ENCODE measurements around the gene SYNJ1. TPM values are rescaled to one million over a fixed set of nuclear protein-coding genes. Genes with fewer than 3 reads are reported as not detected.

Gene SYNJ1
- total and polyA plus RNA-seq, 2 of the 13 experiments (the other 11 are each of a cell fraction or from before 2014, with no cell fraction given): 2.0 to 2.7 TPM

- no peak for ATAC-seq
These were observed 125.7 kb downstream of the SYNJ1 start for GRCh38 chr21:32602099-32602498.

More at GRCh38 chr21:32602099-32602498, 125.7 kb downstream of the SYNJ1 start:
- H3K27ac ChIP-seq (ENCODE audit: extremely low read length, insufficient read depth, low read length): no peak overlapping the region
- H3K4me1 ChIP-seq (ENCODE audit: insufficient read depth, low read length): peaks cover 29% of the 10 kb centered on the region
- no peaks in the 10 kb centered on the region for H3K79me2 ChIP-seq (ENCODE audit: insufficient read depth, low read length)
- H2AFZ ChIP-seq (ENCODE audit: low read length): no peak overlapping the region
- H4K20me1 ChIP-seq (ENCODE audit: insufficient read depth, low read length): no peaks in the 10 kb centered on the region
- 98% methylated on average over 4 of the region's 6 CpGs for WGBS (ENCODE audit: low lambda C conversion rate)
- TF ChIP-seq, protein P1, sequence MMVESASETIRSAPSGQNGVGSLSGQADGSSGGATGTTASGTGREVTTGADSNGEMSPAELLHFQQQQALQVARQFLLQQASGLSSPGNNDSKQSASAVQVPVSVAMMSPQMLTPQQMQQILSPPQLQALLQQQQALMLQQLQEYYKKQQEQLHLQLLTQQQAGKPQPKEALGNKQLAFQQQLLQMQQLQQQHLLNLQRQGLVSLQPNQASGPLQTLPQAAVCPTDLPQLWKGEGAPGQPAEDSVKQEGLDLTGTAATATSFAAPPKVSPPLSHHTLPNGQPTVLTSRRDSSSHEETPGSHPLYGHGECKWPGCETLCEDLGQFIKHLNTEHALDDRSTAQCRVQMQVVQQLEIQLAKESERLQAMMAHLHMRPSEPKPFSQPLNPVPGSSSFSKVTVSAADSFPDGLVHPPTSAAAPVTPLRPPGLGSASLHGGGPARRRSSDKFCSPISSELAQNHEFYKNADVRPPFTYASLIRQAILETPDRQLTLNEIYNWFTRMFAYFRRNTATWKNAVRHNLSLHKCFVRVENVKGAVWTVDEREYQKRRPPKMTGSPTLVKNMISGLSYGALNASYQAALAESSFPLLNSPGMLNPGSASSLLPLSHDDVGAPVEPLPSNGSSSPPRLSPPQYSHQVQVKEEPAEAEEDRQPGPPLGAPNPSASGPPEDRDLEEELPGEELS (CRISPR knock-in tag; IDR thresholded peaks at IDR 0.05): no peak
- TF ChIP-seq NCOA2 (CRISPR knock-in tag; IDR thresholded peaks at IDR 0.05) (no peak), NFIC (IDR thresholded peaks at IDR 0.05; ENCODE audit: low read length) (no peak), CHCHD3 (CRISPR knock-in tag; IDR thresholded peaks at IDR 0.05) (no peak), ZNF713 (CRISPR knock-in tag; IDR thresholded peaks at IDR 0.05) (no peak), AKAP8 (CRISPR knock-in tag; IDR thresholded peaks at IDR 0.05) (no peak), PHF20 (CRISPR knock-in tag; IDR thresholded peaks at IDR 0.05) (no peak), E2F1 (CRISPR knock-in tag; IDR thresholded peaks at IDR 0.05) (no peak), ZNF335 (CRISPR knock-in tag; IDR thresholded peaks at IDR 0.05) (no peak), ZNF879 (CRISPR knock-in tag; IDR thresholded peaks at IDR 0.05) (no peak), ZNF33B (CRISPR knock-in tag; IDR thresholded peaks at IDR 0.05) (no peak), GZF1 (CRISPR knock-in tag; IDR thresholded peaks at IDR 0.05) (no peak)
- TF ChIP-seq, protein P2, sequence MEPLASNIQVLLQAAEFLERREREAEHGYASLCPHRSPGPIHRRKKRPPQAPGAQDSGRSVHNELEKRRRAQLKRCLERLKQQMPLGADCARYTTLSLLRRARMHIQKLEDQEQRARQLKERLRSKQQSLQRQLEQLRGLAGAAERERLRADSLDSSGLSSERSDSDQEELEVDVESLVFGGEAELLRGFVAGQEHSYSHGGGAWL (CRISPR knock-in tag; IDR thresholded peaks at IDR 0.05): no peak
- TF ChIP-seq, protein P3, sequence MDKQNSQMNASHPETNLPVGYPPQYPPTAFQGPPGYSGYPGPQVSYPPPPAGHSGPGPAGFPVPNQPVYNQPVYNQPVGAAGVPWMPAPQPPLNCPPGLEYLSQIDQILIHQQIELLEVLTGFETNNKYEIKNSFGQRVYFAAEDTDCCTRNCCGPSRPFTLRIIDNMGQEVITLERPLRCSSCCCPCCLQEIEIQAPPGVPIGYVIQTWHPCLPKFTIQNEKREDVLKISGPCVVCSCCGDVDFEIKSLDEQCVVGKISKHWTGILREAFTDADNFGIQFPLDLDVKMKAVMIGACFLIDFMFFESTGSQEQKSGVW (CRISPR knock-in tag; IDR thresholded peaks at IDR 0.05; ENCODE audit: borderline replicate concordance): no peak
- ChIA-PET CTCF (ENCODE audit: low intra/inter-chr PET ratio, low total read pairs) (no interaction called here), POLR2A (no interaction called here)
- no peak overlapping the region for H3K9ac ChIP-seq (ENCODE audit: insufficient read depth, low read depth, low read length)
- intact Hi-C loops (cut with micrococcal nuclease; ENCODE audit: unreplicated experiment) (loop anchor here (10.0 kb wide), 1 partner anchor 77 kb away; no protein-coding TSS in a partner anchor), in situ Hi-C loops (cut with HindIII; ENCODE audit: extremely low pct_ligation_motif_present, low pct_unique_long_range_greater_than_20kb) (no loop called here)
- DNase-seq (ENCODE audit: low spot score) (no peak), FAIRE-seq (no peak)
- H3K27me3 ChIP-seq (ENCODE audit: control insufficient read depth in 1 of 2, insufficient read depth in 2 of 2, low read length in 2 of 2): no peaks in the 10 kb centered on the region
- H3K4me3 ChIP-seq (replicated peaks in 1 of 3; ENCODE audit: insufficient read depth in 1 of 3, low read depth in 2 of 3, low read length in 3 of 3): no peak overlapping the region
- no peaks in the 10 kb centered on the region for H3K9me3 ChIP-seq (ENCODE audit: low read length)
- BruUV-seq (replicated peaks): no TSS peak
- H3K36me3 ChIP-seq (replicated peaks in 1 of 2; ENCODE audit: control insufficient read depth in 1 of 2, insufficient read depth in 2 of 2, low read length in 2 of 2): peaks cover 28 to 49% of the 10 kb centered on the region in 2 experiments
- no peak overlapping the region for H3K4me2 ChIP-seq (ENCODE audit: low read depth, low read length)
